HG03439 (cell line): ENCODE data around the gene SELENOH.
"Not testable (repeated sequence)": the region's sequence is repeated elsewhere in the genome, so short reads cannot be mapped to it uniquely, and the experiment has no call there.

Experiments
- ATAC-seq: cut with Tn5 transposase; IDR thresholded peaks from one replicate; pipeline ENCODE4 v1.9.1; 2021; ENCODE audit warnings: mild to moderate bottlenecking, moderate library complexity; ENCODE audit not compliant: unreplicated experiment

Gene SELENOH, protein sequence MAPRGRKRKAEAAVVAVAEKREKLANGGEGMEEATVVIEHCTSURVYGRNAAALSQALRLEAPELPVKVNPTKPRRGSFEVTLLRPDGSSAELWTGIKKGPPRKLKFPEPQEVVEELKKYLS

DNA sequence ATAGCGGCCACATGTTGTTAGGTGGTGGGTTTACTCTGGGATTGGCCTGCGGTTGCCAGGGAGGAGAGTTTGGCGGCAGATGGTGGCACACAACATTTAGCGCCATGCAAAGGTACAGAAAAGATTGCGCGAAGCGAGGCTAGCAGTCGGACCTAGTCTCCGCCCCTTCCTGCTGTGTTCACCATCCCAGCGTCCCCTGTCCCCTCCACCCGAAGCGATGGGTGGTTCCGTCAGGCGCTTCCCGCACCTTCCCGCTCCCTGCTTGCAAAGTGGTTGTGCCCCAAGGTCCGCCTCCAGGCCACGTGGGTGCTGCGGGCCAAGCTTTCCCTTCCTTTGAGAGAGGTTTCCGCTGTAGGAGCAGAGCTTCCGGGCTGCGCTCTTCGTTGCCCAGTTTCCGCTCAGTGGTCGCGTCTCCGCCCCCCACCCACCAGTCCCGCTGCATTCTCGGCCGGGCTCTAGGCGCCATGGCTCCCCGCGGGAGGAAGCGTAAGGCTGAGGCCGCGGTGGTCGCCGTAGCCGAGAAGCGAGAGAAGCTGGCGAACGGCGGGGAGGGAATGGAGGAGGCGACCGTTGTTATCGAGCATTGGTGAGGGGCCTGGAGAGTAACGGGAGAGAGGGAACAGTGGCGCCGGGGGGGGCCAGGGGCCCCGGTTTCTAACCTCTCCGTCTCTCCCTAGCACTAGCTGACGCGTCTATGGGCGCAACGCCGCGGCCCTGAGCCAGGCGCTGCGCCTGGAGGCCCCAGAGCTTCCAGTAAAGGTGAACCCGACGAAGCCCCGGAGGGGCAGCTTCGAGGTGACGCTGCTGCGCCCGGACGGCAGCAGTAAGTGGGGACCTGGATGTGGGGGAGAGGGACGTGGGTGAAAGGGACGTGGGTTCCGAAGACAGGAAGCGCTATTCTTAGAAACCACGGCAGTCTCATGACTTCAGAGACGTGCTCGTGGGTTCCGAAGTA is at the start of gene SELENOH:
Gene SELENOH (plus strand): TSS at position 360 of the 955 bp plus-strand sequence. CDS start 105 bp downstream, at position 465.
- peak; percentile 92 for ATAC-seq

DNA sequence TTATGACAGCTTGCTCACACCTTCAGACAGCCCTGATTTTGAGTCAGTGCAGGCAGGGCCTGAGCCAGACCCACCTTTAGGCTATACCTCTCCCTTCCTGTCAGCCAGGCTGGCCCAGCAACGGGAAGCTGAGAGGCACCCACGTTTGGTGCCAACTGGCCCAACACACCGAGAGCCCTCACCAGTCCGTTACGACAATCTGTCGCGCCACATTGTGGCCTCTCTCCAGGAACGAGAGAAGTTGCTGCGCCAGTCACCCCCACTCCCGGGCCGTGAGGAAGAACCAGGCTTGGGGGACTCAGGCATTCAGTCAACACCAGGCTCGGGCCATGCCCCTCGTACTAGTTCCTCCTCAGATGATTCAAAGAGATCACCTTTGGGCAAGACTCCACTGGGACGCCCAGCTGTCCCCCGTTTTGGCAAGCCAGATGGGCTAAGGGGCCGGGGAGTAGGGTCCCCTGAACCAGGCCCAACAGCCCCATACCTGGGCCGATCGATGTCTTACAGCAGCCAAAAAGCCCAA is 42.4 kb upstream of the SELENOH start:
- no peak for ATAC-seq

DNA sequence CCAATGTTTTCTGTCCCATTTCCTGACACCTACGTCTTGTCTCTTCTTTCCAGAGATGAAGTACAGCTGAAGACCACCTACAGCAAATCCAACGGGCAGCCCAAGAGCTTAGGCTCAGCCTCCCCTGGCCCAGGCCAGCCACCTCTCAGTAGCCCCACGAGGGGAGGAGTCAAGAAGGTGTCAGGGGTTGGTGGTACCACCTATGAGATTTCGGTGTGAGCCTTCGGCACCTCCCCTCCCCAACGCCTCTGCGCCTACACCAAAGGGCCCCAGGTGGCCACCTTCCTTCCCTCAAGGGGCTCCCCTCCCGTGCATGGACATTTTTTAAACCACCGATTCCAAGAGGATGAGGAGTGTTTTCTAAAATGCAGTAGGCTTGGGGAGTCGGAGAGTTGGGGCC is 41.5 kb upstream of the SELENOH start:
- no peak for ATAC-seq

DNA sequence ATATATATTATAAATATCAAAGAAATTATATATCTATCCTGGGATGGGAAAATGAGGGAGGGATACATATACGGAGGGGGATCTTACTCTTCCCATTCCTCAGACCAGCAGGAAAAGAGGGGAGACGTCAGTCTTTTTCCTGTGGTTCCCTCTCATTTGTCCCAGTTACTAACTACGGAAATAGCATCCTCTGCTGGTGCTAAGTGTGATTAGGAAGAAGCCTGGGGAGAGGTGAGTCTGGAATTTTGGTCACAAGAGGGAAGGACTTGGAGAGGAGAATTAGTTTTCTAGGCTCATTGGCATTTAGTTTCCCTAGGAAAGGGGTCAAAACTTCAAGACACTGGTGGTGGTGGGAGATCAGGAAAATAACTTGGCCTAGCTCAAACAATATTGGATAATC is 40.9 kb upstream of the SELENOH start:
- ATAC-seq: no peak

DNA sequence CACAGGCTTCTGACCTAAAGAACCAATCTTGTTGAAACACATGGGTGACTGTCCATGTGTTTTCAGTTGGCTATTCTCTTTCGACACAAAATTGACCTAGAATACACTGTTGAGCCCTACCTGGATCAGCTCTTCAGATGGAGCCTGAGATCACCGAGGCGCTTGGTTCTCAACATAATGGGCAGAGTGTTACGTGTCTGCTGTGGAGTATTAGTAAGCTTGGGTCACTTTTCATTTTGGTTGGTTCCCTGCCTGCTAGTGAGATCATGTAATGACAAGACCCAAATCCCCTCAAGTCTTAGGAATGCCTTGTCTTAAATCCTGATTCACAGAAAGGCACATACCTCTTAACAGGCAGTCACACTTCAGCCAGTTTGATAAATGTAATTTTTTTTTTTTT is 38.0 kb upstream of the SELENOH start:
- no peak for ATAC-seq

DNA sequence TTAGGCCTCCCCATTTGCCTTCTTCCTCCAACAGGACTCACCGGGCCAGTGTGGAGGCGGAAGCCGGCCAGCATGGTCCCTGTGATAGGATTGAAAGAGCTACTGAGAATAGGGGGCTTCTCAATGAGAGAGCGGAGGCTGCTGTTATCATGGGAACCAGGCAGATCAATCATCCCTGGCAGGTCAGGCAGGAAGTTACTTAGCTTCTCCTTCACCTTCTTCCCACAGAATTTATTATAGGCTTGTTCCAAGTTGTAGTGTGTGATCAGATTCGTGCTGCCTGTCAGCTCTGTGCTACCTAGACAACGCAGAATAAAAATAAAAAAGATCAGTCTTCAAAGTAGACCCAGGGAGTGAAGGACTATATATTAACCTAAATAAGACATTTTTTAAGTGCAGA is 36.4 kb upstream of the SELENOH start:
- ATAC-seq: no peak

DNA sequence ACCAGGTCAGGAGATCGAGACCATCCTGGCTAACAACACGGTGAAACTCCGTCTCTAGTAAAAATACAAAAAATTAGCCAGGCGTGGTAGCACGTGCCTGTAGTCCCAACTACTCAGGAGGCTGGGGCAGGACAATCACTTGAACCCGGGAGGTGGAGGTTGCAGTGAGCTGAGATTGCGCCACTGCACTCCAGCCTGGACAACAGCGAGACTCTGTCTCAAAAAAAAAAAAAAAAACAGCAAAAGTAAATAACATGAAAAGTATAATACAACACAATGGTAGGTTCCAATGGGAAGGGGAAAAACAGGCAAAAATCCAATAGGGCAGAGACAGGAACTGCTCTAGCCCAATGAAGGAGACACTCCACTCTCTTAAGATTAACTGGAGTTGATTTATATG is 35.9 kb upstream of the SELENOH start:
- ATAC-seq: not testable (repeated sequence)

DNA sequence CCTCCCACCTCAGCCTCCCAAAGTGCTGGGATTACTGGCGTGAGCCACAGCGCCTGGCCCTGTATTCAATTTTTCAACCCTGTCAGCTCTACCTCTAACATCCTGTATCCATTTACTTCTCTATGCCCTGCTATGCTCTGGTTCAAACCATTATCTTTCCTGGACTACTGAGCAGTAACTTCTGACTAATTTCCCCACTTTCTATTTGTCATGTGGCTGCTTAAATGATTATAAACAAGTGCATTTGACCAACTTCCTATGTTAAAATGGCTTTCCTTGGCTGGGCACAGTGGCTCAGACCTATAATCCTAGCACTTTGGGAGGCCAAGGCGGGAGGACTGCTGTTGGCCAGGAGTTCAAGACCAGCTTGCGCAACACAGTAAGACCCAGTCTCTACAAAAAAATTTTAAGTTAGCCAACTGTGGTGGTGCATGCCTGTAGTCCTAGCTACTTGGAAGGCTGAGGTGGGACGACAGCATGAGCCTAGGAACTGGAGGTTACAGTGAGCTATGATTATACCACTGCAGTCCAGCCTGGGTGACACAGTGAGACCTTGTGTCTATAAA is 31.4 kb upstream of the SELENOH start:
- ATAC-seq: no peak

DNA sequence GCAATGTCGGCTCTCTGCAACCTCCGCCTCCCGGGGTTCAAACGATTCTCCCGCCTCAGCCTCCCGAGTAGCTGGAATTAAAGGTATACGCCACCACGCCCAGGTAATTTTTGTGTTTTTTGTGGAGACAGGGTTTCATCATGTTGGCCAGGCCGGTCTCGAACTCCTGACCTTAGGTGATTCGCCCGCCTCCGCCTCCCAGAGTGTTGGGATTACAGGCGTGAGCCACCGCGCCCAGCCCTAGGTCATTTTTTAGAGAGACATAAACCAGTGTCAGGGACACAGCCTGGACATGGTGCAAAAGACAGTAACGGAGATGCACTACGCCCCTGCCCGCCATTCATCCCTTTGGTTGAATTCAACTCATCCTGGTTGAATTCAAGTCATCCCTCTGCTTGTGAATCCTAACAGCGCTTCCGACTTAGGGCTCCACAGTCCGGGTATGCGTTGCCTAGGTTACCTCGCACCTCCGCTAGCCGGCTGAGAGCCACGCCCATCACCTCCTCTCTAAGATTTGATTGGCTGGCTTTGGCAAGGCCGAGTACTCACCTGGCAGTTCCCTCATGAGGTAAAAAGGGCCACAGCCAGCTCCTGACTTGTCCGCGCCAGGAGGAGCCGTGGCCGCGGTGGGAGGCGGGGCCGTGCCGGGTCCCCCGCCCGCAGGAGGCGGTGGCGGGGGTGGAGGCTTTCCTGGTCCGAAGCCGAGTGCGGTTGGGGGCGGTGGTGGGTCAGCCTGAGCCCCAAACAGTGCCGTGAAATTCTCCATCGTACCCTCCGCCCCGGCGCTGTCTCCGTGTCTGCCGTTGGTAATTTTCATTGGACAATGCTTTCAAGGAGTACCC is 29.7 kb upstream of the SELENOH start, which contains the start of gene MED19:
Gene MED19 (minus strand): TSS at position 802 of the 842 bp plus-strand sequence. CDS start 36 bp downstream, at position 766.
- peak; percentile 50 for ATAC-seq

DNA sequence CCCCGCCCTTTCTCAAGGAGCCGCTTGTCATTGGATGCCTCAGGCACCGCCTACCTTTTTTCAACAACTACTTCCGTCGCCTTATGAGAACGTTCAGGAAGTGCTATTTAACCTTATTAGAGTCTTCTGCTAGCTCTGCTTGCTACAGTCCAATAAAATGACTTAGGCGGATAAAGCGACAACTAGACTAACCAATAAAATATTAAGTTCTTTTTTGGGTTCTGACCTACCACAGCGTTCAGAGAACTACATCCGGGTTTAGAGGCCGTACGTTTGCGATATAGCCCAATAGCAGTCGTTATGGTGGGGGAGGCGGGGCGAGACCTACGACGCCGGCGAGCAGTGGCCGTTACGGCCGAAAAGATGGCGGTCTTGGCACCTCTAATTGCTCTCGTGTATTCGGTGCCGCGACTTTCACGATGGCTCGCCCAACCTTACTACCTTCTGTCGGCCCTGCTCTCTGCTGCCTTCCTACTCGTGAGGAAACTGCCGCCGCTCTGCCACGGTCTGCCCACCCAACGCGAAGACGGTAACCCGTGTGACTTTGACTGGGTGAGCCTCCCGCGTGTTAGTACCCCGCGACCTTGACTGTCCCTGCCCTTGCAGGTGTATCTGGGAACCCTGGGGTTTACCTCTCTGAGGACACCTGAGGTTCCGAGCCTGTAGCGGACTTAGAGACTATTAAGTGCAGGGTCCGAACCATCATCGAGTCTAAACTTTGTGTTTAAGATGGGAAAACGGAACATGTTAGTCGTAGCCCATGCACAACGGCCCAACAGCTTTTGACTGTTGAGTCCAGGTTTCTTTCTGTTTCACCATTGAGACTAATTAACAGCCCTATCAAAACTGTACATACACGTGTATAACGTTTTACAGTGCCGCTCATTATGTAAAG is 28.8 kb upstream of the SELENOH start, which contains the start of gene TMX2:
Gene TMX2 (plus strand): TSS at position 338 of the 895 bp plus-strand sequence. CDS start 26 bp downstream, at position 364.
- ATAC-seq: peak; percentile 94

DNA sequence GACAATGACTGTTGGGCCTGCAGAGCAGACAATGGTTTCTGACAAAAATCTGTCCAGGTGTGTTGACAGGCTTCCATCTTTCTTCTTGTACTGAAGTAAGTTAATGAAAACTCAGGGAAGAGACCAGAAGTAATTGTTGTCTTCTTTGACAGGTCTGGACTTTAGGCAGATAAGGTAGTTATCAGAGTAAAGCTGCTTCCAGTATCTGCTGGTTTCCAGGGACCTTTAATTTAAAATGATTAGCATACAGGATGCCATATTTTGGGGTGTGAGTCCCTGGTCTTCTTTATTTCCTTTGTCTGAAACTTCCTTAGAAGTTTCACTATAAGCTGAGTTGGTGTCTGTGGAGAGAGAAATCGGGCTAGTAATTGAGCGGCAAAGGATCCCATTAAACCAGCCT is 27.5 kb upstream of the SELENOH start:
- no peak for ATAC-seq

DNA sequence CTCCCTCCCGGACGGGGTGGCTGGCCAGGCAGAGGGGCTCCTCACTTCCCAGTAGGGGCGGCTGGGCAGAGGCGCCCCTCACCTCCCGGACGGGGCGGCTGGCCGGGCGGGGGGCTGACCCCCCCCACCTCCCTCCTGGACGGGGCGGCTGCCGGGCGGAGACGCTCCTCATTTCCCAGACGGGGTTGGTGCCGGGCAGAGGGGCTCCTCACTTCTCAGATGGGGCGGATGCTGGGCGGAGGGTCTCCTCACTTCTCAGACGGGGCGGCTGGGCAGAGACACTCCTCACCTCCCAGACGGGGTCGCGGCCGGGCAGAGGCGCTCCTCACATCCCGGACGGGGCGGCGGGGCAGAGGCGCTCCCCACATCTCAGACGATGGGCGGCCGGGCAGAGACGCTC is 24.6 kb upstream of the SELENOH start:
- not testable (repeated sequence) for ATAC-seq

DNA sequence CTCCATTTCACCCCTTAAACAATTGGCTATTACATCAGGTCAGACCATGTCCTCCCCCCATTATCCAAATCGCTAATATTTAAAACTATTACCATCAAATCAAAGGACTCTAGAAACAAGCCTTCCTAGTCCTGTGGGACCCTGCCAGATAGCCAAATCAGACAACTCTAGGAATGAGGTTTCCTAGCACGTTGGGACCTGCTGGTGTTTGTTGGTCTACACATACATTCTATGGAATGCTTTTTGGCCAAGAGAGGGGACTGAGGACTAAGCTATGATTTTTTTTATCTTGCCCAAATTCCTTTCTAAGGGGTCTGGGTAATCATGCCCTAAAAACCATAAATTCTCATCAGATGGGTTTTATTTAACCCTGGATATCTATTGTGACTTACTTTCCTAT is 14.1 kb upstream of the SELENOH start:
- no peak for ATAC-seq

DNA sequence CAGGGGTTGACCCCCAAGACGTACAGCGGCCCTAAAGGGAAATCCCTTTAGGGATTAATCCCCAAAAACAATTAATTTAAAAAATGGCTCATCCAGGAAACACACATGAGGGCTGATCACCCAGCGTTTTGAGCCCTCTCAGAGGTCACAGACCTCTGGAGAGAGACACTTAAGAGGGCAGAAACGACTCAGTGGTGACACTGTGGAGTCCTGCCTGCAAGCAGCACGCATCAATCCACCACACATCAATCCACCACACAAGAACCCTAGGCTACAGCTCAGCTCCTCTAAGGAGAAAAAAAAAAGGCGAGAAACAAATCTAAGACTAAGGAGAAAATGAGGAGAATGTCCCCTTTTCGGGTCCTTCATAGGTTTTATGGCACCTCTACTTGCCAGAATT is 12.5 kb upstream of the SELENOH start:
- no peak for ATAC-seq

DNA sequence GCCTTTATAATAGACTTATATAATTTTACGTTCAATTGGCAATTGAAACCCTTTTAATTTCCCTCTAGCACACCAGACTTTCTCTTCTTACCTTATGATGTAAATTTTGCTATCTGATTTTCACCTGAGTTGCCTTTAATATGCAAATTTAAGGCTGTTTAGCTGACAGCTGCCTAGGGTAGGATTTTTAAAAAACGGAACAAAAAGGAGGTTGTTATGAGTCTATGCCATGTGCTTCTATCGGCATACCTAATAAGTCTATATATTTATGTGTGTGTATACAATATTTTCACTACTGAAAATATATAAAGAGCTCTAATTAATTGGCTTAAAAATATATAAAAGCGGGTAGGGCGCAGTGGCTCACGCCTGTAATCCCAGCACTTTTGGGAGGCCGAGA is 11.8 kb upstream of the SELENOH start:
- ATAC-seq: no peak

DNA sequence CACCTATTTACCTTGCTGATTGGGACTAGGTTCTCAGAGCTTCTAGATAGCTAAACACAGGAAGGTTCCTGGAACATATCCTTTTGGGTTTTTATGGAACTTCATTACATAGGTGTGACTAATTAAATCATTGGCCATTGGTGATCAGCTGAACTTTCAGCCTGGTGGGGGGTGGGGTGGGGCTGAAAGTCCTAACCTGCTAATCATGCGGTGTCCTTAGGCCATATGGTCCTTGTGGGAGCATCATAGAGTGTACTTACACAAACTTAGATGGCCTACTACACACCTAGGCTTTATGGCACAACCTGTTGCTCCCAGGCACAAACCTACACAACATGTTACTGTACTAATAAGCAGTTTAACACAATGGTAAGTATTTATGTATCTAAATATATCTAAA is 8.6 kb upstream of the SELENOH start:
- no peak for ATAC-seq

DNA sequence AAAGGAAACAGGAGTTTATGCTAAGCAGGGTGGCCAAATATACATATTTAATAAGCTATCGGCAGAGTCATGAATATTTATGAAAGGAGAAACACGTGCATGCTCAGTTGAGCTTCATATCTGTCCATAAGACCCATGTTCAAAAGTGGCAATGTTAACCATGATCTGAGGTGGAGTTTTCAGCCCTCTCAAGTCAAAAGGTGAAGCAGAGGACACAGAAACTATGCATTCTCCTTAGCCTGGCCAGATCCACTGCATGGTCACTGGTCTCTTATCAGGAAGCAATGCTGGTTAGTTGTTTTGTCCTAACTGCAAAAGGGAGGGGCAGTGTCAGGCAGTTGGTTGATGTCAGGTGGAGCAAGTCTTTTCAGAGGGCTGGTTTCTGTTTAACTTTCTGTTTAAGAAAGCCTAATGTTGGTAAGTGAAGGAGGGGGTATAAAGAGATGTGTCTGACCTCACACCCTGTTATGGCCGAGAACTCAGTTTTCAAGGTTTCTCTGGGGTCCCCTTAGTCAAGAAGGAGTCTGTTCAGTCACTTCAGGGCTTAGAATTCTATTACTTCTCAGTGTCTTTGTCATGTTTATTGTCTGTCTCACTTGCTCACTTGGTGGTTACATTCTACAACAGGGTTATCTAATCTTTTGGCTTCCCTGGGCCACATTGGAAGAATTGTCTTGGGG is 5.5 kb upstream of the SELENOH start:
- ATAC-seq: no peak

DNA sequence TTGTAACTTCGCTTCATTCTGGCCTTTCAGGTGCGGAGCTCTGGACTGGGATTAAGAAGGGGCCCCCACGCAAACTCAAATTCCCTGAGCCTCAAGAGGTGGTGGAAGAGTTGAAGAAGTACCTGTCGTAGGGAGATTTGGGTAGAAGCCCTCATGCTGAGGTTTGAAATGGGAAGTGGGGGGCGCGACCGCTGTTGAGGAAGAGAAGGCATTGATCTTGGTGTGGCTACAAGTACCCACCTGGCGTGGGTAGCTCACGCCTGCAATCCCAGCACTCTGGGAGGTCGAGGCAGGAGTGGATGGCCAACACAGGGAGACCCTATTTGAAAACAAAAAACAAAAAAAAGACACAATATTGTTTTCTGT is 779 bp downstream of the SELENOH start:
- ATAC-seq: no peak

DNA sequence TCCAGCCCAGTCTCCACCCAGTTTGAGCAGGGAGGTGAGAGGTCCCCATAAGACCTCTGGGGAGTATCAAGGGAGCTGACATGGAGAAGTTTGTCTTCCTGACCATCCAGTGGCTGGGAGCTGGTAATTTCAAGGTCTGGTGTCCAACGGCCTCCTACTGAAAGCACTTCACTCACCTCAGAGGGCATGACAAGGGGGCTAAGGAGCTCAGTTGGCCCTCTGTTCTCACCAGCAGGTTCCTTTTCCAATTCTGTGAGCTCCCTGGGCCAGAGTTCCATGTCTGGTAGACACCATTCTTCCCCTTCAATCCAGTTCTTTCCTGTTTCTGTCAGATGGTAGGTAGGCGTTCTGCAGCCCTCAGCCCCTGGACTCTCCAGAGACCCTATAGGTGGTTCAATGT is 3.1 kb downstream of the SELENOH start:
- no peak for ATAC-seq
